HG02840 (cell line): Measurements from ENCODE around the gene DSCAM.

ENCODE experiments used
- ATAC-seq: cut with Tn5 transposase; IDR thresholded peaks from one replicate; pipeline ENCODE4 v1.9.1; 2021; ENCODE audit warnings: mild to moderate bottlenecking, moderate library complexity, moderate number of reproducible peaks; ENCODE audit not compliant: unreplicated experiment, low FRiP score

The DSCAM gene

GRCh38 chr21:40839521-40839920, 7.4 kb downstream of the DSCAM start:
- no peak for ATAC-seq

- no peak for ATAC-seq
Observed at GRCh38 chr21:40837456-40837855, 9.5 kb downstream of the DSCAM start.

- ATAC-seq = no peak
Observed at GRCh38 chr21:40835184-40835694, 11.7 kb downstream of the DSCAM start.

GRCh38 chr21:40833184-40833583, 13.8 kb downstream of the DSCAM start:
- ATAC-seq = no peak

- no peak for ATAC-seq
Observed at GRCh38 chr21:40832316-40832715, 14.6 kb downstream of the DSCAM start.

GRCh38 chr21:40830836-40831235, 16.1 kb downstream of the DSCAM start:
- ATAC-seq = no peak

GRCh38 chr21:40829791-40830190, 17.2 kb downstream of the DSCAM start:
- no peak for ATAC-seq

- no peak for ATAC-seq
Observed at GRCh38 chr21:40829308-40829707, 17.6 kb downstream of the DSCAM start.

GRCh38 chr21:40827509-40827908, 19.4 kb downstream of the DSCAM start:
- ATAC-seq = no peak

- no peak for ATAC-seq
Observed at GRCh38 chr21:40819071-40819900, 27.7 kb downstream of the DSCAM start.

- no peak for ATAC-seq
Observed at GRCh38 chr21:40813918-40814317, 33.0 kb downstream of the DSCAM start.

- no peak for ATAC-seq
Observed at GRCh38 chr21:40809673-40810197, 37.2 kb downstream of the DSCAM start.

- ATAC-seq = no peak
Observed at GRCh38 chr21:40803101-40803500, 43.9 kb downstream of the DSCAM start.

GRCh38 chr21:40800126-40800525, 46.8 kb downstream of the DSCAM start:
- ATAC-seq = no peak

- ATAC-seq = no peak
Observed at GRCh38 chr21:40797891-40798290, 49.1 kb downstream of the DSCAM start.

GRCh38 chr21:40797410-40797809, 49.5 kb downstream of the DSCAM start:
- no peak for ATAC-seq

- ATAC-seq = no peak
Observed at GRCh38 chr21:40796464-40796863, 50.5 kb downstream of the DSCAM start.

GRCh38 chr21:40795313-40795712, 51.6 kb downstream of the DSCAM start:
- ATAC-seq = no peak

GRCh38 chr21:40792691-40793456, 54.1 kb downstream of the DSCAM start:
- ATAC-seq = no peak

GRCh38 chr21:40788635-40789034, 58.3 kb downstream of the DSCAM start:
- no peak for ATAC-seq

GRCh38 chr21:40783404-40783803, 63.6 kb downstream of the DSCAM start:
- ATAC-seq = no peak
